GM19372 (cell line): Measurements from ENCODE around the gene RPS18.
"Not testable (repeated sequence)": the region's sequence is repeated elsewhere in the genome, so short reads cannot be mapped to it uniquely, and the experiment has no call there.

Source experiments
- ATAC-seq: cut with Tn5 transposase; IDR thresholded peaks from one replicate; pipeline ENCODE4 v1.9.1; 2021; ENCODE audit warnings: mild to moderate bottlenecking, low read depth, moderate library complexity; ENCODE audit not compliant: unreplicated experiment

Gene RPS18

DNA sequence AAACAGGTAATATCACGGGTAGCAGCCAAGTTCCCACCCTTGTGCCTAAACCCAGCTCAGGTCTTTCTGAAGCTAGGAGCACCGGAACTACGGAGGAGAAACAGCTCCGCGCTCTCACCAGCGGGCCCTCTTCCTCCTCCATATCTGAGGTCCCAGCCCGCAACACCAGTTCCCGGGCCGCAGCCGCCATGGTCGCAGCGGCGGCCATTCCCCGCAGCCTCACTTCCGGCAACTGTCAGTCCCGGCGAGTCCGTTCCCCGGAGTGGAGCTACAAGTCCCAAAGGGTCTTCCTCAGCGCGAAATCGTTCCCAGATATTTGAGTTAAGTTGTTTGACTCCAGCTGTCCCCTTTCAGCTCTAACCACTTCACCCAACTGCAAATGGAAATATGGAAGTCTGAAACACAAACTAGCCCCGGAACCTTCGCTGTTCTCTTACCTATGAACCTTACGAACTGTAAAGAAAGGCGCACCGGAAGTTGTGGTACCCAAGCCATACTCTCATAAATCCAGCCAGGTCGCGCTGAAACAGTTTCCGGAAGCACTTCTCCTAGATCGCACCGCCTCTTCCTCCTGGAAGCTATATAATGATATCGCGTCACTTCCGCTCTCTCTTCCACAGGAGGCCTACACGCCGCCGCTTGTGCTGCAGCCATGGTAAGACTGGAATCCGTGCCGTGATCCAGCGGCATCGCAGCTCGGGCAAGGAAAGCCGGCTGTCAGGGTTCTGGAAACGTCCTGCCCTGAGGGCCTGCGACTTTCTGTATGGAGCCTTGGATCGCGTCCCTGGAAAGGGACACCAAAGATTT, at the start of gene RPS18, which contains the start of gene VPS52:
Gene RPS18 (plus strand): TSS at position 608 of the 807 bp plus-strand sequence. CDS start 45 bp downstream, at position 653.
Gene VPS52 (minus strand): TSS at position 409 of the 807 bp plus-strand sequence. CDS start 201 bp downstream, at position 208.
- peak; percentile 83 for ATAC-seq

DNA sequence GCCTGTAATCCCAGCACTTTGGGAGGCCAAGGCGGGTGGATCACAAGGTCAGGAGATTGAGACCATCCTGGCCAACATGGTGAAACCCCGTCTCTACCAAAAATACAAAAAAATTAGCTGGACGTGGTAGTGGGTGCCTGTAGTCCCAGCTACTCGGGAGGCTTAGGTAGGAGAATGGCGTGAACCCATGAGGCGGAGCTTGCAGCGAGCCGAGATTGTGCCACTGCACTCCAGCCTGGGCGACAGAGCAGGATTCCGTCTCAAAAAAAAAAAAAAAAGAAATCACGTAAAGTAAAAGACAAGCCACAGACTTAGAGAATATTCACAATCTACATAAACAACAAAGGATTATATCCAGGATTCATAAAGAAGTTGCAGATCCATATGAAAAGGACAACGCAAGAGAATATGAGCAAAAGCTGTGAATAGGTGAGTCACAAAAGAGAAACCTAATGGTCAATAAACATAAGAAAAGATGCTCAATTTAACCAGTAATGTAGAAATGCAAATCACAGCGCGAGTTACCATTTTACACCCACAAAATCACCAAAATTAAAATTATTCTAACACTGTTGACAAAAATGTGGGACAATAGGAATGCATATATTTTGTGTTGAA, 45.3 kb upstream of the RPS18 start:
- not testable (repeated sequence) for ATAC-seq

DNA sequence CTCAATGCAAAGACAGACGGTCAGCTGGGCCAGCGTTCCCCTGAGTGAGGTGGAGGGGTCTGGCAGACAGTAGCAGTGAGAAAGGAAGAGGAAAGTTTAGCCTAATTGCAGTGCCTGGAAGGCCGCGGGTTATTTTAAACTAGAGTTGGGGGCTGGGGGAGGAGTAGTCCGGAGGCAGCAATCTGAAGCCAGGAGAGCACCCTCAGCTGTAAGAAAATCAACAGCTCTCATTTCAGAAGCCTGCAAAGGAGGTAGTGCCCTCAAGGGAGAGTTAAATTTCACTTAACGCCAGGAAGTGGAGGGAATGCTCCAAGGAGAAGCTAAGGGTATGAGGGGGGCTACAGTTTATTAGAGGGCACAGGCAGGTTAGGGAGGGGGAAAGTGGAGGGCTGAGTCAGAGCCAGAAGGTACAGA, 36.6 kb upstream of the RPS18 start:
- ATAC-seq = no peak

DNA sequence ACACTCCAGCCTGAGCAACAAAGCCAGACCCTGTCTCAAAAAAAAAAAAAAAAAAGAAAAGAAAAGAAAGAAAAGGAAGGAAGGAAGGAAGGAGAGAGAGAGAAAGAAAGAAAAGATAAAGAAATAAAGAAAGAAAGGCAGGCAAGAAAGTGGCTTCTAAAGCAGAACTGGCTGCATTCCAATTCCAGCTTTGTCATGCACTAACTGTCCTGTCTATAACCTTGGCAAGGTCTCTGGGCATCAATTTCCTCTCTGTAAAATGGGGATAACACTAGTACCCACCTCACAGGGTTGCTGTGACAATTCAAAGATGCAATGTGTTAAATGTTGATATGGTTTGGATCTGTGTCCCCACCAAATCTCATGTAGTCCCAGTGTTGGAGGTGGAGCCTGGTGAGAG, 35.5 kb upstream of the RPS18 start:
- no peak for ATAC-seq

DNA sequence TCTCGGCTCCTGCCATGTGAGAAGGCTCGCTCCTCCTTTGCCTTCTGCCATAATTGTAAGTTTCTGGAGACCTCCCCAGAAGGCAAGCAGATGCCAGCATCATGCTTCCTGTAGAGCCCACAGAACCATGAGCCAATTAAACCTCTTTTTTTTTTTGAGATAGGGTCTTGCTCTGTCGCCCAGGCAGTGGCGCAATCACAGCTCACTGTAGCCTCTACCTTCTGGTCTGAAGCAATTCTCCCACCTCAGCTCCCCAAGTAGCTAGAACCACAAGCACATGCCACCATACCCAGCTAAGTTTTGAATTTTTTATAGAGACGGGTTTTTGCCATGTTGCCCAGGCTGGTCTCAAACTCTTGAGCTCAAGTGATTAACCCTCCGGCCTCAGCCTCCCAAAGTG, 35.0 kb upstream of the RPS18 start:
- ATAC-seq = no peak

DNA sequence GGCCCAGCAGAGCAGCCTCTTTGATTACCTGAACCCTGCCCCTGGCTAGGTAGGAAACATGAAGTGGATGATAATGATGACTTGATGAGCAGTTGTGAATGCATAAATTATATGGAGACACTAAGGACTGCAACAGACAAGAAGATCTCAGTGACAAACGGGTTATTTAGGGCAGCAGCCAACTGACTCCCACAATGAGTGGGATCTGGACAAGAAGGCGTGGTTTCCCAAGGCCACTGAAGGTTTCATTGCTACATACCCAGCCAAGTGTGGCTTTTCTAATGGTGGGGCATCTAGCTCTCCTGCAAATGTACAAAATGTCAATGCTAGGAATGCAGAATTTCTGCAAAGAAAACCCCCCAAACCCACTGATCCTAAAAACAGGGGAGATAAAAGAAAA, 34.1 kb upstream of the RPS18 start:
- no peak for ATAC-seq

DNA sequence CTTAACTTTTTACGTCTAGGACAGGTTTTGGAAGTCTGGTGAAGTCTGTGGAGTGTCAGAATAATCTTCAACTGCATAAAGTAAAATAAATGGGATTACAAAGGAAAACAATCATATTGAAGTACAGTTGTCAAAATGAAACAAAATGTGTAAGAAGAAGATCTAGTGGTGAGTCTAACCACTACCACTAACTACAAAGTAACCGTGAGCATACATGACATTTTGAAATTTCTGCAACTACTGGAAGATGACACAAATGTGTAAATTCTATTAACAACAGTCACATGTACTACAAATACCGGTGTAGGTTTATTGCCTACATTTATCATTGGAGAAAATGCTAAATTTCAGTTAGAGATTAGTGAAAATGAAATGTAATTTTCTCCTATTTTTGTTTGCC, 29.9 kb upstream of the RPS18 start:
- ATAC-seq = no peak

DNA sequence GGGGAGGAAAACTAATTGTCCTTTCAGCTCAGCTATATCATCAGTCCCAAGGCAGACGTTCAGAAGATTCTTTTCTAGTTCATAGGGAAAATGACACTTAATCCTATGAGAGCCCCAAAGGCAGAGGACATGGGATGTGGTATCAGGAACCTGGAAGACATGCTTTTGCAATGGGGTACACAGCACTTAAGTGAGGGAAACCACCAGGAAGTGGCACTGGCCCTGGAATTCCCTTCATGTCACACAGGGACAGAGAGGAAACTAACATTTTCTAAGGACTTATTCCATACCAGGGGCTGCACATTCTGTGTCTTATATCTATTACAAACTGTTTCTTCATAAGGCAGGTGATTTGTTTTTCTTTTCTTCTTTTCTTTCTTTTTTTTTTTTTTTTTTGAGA, 28.4 kb upstream of the RPS18 start:
- ATAC-seq = no peak

DNA sequence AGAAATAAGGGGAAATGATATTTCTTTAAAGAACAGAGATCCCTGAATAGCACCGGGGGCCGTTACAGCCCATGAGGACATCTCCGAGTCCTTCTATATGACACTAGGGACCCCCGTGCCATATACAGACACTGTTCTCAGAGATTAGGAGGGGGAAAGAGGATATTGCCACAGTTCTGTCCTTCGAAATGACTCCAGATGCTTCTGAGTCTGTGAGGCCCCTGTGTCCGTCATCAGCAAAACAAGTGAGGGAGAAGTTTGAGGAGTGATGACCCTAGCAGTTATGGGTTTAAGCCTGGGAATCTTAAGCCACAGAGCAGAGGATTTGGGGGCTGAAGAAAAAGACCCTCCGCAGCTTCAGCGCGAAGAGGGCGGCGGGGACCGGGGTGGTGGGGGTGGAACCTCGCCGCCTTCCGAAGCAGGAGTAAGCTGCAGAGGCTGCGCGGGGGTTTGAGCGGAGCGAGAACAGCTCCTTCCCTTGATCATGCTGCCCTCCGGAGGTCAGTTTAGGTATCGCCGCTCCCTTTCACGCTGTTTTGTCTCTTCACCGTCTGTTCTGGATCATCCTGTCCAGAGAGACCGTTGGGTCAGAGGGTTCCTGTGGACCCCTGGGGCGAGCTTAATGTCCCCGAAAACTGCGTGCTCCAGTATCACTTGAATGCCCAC, 23.8 kb upstream of the RPS18 start:
- peak; percentile 34 for ATAC-seq

DNA sequence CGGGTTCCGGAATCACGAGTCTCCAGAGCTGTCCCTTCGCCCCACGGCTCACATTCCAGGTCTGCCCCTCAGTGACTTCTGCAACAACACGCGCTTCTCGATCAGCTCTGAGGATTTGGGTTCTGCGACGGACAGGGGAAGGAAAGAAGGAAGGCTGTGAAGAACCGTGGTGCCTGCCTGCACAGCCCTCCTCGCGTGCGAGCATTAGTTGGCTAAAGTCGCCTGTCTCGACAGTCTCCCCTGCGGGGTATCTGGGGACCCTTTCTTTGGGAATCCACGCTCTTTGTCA, 23.3 kb upstream of the RPS18 start:
- ATAC-seq = no peak

DNA sequence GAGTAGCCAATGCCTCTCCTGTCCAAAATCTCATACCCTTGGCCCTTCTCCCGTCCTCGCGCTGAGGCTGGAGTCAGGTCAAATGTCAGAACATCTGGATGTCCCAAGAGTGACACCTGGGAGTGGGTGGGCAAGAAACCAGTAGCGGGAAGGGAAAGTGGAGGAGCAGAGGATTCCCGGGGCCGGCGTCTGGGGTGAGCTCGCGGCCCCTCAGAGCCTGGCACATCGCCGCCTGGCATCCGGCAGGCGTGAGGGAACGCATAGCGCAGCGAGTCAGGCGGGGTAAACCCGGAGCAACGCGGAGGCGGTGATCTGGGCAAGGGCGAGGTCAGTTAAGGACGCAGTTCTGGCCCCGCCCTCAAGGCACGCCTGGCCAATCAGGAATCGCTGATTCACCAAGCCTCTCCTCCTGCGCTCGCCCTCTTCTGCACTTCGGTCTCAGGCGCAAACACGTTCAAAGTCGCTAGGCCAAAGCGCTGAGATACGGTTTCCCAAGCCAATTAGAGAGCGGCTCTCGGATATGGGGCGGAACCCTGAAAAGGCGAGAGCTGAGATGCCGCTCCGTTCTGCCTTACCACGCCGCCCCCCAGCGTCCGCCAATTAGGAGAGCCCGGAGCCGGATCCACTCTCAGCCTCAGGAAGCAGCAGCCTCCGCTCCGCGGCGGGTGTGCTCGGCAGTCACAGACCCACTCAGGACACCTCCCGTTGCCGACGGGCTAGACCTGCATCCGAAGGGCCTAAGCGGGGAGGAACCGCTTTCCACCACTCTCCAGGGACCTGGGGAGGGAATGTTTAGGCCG, 22.7 kb upstream of the RPS18 start:
- ATAC-seq = peak; percentile 86

DNA sequence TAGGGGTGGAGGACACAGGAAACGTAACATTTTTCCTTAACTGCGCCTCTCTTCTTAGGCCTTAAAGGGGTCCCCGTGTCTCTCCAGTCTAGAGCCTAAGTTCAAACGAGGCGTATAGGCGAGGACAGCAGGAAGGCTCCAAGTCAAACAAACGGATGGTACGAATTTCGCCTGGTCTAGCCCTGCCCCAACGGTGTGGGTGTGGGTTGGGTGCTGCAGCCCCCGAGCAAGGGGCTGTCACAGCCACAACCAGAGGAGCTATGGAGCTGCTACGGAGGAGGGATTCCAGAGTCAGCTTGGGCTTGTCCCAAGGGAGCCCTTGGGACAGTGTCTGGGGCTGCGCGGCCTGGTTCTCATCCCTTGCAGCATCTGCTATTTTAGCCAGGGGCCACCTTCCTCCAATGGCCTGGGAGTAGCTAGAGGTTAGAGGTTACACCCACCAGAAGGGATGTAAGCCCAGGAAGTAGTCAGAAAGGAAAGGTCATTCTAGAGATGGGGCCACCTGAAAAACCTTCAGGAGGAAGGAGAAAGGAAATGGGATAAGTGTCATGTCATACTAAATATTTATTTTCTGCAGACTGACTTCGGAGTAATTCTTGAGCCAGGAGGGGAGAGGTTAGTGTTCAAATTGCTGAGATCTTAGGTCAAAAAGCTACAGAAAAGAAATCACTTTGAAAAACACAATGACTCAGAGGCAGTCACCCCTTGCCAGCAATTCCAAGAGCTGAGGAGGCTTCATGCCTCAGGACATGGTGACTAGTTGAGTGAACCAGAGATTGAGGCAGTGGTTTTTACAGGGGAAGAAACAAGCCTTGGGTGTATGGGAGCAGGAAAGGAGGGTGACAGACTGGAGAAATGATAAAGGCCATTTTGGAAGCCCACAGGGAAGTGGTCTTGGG, 21.9 kb upstream of the RPS18 start:
- no peak for ATAC-seq

DNA sequence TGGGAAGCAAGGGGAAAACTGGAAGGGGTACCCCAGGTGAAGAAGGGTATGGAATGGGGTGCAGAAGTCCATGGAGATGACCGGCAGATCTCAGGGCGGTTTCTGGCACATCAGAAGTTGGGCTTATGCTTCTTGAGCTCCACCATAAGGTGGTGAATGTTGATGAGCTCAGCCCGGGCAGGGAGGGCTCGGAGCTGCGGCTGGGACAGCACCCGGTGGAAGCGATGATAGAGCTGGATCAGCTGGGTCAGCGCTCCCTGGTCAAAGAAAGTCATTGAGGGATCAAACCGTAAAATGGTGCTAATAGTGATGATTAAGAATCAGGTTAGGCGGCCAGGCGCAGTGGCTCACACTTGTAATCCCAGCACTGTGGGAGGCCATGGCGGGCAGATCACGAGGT, 21.1 kb upstream of the RPS18 start:
- ATAC-seq = no peak

DNA sequence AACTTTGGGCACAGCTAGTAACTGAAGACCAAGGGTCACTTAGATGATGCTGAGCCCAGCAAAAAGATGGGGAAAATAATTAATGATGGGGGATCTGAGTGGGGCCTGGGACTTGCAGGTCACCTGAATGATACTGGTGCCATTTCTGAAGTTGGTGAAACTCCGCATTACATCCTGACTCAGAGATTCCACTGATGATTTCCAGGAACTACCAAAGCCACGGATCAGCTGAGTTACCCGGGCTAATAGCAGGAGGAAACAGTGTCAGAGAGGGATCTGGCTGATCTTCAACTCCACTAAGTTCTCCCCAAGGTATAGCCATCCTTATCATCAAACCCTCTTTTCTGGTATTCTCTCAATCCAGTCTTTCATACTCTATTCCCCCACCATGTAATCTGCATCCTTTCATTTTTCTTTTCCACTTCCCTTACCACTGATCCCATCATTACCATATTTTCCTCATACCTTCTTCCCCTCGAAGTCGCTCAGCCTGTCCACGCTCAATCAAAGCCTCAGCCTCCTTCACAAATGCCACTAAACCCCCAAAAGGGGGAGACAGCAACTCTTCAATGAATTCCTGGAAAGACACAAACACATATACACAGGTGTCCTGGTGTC, 20.4 kb upstream of the RPS18 start:
- ATAC-seq = no peak

DNA sequence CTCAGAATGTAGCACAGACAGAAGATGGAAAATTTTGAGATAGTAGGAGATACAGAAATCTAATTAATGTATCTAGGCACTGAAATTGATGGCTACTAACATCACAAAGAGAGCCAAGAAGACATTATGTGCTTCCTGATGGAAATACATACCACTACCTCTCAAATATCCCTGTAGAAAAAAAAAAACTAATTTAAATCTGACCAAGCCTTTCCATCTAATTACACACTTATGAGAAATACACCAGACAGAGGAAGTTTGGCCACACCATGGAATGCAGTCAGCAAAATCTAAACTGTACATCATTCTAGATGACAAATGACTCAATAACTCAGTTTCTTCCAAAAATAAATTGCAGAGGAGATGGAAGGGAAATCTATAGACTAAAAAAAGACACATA, 19.1 kb upstream of the RPS18 start:
- no peak for ATAC-seq

DNA sequence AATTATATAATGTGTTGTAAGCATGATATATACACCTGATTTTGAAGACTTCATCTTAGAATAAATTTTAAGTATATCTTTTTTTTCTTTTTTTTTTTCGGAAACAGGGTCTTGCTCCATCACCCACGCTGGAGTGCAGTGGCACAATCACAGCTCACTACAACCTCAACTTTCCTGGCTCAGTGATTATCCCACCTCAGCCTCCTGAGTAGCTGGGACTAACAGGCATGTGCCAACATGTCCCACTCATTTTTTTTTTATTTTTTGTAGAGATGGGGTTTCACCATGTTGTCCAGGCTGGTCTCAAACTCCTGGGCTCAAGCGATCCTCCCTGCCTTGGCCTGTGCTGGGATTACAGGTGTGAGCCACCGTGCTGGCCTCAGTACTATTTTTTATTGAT, 17.3 kb upstream of the RPS18 start:
- no peak for ATAC-seq

DNA sequence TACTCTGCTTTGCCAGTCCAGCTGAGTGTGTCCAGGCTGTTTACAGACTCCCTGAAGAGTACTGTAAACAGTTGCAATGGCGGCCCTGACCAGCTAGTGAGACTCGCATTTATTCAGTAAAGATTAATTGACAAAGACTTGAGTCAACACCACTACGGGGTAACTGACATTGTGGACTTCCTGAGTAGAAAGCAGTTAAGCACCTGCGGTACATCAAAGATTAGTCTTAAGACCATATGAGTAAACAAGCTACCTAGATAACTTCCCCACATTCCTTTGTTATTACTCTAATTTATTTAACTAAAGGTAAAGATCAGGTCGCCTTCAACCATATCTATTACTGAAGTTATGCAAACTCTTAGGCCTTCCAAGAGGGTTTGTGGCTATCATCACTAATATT, 12.8 kb upstream of the RPS18 start:
- no peak for ATAC-seq

DNA sequence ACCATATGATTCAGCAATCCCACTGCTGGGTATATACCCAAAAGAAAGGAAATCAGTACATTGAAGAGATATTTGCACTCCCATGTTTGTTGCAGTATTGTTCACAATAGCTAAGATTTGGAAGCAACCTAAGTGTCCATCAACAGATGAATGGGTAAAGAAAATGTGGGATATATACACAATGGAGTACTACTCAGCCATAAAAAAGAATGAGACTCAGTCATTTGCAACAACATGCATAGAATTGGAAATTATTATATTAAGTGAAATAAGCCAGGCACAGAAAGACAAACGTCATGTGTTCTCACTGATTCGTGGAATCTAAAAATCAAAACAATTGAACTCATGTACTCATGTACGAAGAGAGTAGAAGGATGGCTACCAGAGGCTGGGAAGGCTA, 9.4 kb upstream of the RPS18 start:
- not testable (repeated sequence) for ATAC-seq

DNA sequence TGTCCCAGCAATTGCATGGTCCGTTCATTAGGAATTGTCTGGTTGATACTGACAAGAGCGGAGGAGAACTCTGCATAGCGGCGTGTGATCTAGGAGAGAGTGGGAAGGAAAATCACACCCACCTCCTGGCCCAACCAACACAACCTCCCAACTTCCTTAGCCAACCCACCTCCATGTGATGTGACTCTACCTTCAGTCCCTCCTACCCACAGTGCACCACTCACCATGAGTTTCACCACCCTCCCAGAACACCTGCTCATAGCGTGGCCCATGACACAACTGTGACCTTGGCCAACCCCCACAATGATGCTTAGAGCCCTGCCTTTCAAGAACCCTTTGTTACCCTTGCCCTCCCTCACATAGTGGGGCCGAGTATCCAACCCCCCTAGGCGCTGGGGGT, 7.9 kb upstream of the RPS18 start:
- ATAC-seq = no peak

DNA sequence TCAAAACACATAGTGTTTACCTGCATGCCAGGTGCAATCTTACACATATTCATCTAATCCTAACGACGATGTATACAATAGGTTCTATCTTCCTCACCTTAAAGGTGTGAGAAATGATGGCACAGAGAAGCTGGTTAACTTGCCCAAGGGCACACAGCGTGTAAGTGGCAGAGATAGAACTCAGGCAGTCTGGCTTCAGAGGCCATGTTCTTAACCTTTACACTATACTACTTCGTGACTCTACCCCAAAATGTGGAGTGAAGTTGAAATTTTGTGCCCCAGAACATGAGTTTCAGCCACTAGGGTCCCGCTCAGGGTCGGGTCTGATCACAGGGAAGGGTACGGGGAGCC, 783 bp upstream of the RPS18 start:
- ATAC-seq = no peak
